GM13977 (cell line): ENCODE measurements around the gene ADAMTS10.

ENCODE experiments used
- DNase-seq: peaks from one replicate; pipeline ENCODE4 v3.0.0; 2012; ENCODE audit warnings: low spot score
- in situ Hi-C: fragments of 300-500 bp; cut with MboI; formaldehyde crosslinking; loops from one replicate; pipeline ENCODE4 v1.12.0; 2022; ENCODE audit warnings: low sequenced_read_pairs, low pct_unique_long_range_greater_than_20kb, mixed read lengths, inconsistent platforms; ENCODE audit not compliant: unreplicated experiment
- TF ChIP-seq, protein P1 (sequence below): IDR thresholded peaks from 2 replicates; pipeline ENCODE4 v1.5.1; 2012; ENCODE audit warnings: mild to moderate bottlenecking, control low read depth; ENCODE audit not compliant: insufficient read depth; ENCODE audit errors: extremely low read depth, missing control alignments

The ADAMTS10 gene

DNA sequence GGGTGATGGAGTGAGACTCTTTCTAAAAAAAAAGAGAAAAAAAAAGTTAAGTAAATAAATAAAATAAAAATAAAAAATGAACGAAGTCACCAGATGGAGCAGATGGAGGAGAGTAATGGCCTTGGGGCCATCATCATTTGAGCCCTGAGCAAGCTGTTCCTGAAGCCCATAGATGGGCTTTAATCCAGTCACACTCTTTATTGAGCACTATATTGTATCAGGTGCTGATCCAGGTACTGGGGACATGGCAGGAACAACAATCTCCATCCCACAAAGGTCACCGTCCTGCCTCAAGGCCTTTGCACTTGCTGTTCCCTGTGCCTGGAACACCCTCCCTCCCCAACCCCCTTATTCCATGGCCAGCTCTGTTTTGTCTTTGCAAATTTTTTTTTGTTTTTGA is 3.9 kb upstream of the ADAMTS10 start:
- in situ Hi-C loops = no loop called here
- TF ChIP-seq, protein P1, sequence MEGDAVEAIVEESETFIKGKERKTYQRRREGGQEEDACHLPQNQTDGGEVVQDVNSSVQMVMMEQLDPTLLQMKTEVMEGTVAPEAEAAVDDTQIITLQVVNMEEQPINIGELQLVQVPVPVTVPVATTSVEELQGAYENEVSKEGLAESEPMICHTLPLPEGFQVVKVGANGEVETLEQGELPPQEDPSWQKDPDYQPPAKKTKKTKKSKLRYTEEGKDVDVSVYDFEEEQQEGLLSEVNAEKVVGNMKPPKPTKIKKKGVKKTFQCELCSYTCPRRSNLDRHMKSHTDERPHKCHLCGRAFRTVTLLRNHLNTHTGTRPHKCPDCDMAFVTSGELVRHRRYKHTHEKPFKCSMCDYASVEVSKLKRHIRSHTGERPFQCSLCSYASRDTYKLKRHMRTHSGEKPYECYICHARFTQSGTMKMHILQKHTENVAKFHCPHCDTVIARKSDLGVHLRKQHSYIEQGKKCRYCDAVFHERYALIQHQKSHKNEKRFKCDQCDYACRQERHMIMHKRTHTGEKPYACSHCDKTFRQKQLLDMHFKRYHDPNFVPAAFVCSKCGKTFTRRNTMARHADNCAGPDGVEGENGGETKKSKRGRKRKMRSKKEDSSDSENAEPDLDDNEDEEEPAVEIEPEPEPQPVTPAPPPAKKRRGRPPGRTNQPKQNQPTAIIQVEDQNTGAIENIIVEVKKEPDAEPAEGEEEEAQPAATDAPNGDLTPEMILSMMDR = no peak
- no peak for DNase-seq

DNA sequence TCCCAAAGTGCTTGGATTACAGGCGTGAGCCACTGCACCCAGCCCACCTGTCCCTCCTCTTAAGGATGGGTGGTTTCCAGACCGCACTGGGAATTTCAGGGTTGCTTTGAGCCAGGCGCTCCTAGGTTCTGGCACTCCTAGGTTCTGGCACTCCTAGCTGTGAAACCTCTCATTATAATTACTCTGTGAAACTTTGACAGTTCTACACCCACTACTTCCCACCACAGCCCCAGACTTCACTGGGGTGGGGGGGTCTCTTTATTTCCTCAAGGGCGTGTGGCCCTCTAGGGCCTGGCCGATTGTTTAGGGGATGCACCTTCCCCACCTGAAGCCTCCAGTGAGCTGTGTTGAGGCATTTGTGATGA is 2.3 kb upstream of the ADAMTS10 start:
- in situ Hi-C loops = no loop called here
- TF ChIP-seq, protein P1 = no peak
- no peak for DNase-seq

DNA sequence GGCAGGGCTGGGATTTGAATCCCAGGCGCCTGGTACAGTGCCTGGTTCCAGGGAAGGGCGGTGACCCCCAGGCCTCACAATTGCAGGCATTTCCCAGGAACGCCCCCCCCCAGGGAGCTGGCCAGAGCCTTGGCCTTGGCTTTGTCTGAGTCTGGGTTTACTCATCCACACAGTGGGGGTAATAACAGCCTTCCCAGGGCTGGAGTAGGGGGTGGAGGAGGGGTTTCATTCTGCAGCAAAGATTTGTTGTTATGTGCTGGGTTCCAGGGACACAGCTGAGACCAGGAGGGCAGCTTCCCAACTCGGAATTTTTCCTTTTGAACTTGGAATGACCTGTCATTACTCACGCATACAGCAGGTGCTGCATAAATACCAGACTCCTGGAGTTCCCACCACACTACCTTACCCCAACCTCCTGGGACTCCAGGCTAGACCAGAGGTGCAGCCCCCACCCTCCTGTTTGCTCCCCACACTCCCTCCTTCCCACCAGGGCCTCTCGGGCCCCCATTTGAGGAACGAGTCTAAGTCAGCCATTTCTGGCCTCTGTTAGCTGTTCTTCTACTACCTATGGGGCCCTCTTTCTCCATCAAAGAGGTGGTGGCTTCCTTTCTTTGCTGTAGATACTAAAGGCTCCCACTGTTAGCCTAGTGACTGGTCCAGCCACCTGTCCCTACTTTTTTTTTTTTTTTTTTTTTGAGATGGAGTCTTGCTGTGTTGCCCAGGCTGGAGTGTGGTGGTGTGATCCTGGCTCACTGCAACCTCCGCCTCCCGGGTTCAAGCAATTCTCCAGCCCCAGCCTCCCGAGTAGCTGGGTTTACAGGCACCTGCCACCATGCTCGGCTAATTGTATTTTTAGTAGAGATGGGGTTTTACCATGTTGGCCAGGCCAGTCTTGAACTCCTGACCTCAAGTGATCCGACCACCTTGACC is 1.6 kb upstream of the ADAMTS10 start:
- in situ Hi-C loops = no loop called here
- DNase-seq = peak; percentile 58
- TF ChIP-seq, protein P1 = no peak

DNA sequence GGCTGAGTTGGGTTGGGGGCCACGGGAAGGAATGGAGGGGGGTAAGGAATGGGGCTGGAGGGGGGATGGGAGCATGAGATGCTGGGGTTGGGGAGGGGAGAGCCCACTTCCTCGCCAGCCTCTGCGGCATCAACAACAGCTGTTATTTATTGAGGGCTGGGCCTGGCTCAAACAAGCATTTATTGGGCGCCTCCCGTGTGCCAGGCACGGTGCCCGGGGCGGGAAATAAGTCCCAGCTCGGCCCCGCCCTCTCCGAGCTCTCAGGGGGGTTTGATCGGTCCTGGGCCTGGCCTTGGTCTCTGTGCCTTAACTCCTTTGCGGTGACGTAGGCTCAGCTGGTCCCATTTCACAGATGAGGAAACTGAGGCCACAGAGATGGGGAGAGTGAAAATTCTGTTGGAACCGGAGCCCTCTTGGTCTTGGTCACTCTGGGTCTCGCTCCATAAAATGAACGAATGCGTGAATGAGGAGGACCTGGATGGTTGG is 919 bp upstream of the ADAMTS10 start:
- no peak for DNase-seq
- in situ Hi-C loops = no loop called here

DNA sequence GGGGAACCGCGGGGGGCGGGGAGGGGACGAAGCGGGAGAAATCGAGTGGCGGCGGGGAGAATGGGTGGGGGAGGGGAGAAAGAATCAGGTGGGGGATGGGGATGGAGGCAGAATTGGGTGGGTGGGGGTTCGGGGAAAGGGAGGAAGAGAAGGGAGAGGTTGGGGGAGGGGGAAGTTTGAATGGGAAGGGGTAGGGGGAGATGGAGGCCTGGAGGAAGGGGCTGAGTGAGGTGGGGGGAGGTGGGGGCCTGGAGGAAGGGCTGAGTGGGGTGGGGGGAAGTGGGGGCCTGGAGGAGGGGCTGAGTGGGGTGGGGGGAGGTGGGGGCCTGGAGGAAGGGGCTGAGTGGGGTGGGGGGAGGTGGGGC is 403 bp upstream of the ADAMTS10 start:
- no peak for DNase-seq
- in situ Hi-C loops = no loop called here
- TF ChIP-seq, protein P1 = no peak

More for the DNA sequence above, 919 bp upstream of the ADAMTS10 start:
- TF ChIP-seq, protein P1 = no peak

DNA sequence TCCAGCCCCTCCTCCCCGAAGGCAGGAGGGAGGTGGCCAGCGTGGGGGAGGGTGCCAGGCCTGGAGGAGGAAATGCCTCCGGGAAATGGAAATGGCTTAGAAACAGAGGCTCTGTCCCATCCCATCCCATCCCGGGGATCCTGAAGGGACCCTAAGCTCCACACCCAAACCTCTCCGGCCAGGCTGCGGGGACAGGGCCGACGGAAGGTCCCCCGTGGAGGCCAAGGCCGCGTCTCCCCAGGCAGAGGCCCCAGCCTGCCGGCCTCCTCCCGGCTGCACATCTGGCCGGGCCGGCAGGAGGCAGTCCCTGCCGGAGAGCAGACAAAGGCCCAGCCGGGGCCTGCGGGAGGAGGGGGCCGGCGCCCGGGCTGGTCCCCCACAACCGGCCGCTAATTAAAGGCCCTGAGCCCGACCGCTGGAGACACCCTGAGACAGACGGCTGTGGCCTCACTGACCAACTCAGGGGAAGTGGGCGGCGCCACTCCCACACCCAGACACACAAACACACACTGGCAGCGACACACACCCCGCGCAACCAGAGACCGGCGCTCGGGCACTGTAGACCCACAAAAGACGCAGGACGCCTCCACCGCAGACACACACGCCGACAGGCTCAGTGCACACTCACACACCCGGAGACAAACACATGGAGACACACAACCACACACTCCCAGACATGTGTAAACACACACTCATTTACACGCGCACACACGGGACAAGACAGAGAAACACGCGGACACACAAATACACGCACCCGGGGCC is 1.1 kb downstream of the ADAMTS10 start:
- in situ Hi-C loops = no loop called here
- DNase-seq = peak; percentile 72
- TF ChIP-seq, protein P1 = no peak
